GM15510 (cell line): ENCODE data around the gene YIF1A.

Source experiments
- POLR2A ChIP-seq: IDR thresholded peaks from 3 replicates; pipeline ENCODE4 v1.6.1; 2011; ENCODE audit warnings: borderline replicate concordance; ENCODE audit not compliant: insufficient read length; ENCODE audit errors: extremely low read depth

YIF1A gene

GRCh38 chr11:66259225-66259624, 29.7 kb downstream of the YIF1A start:
- no peak for TF ChIP-seq POLR2A

GRCh38 chr11:66258473-66258893, 30.5 kb downstream of the YIF1A start:
- TF ChIP-seq POLR2A = no peak

DNA sequence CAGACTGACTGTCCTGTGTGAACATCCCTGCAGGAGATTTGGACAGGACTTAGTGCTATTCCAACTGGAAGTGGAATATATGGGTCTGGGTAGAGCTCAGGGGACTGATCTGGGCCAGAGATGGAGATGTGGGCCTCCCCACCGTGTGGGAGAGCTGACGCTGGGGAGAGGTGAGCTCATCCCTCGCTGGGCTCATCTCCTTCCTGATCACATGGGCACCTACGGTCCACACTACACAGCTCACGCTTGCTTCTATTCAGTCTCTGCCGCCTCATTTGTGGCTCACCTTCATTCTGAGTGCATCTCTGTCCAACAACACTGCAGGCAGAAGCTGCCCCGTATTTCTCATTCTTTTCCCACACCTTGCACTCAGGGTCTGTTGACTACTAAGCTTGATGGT, 37.1 kb downstream of the YIF1A start:
- TF ChIP-seq POLR2A = no peak

DNA sequence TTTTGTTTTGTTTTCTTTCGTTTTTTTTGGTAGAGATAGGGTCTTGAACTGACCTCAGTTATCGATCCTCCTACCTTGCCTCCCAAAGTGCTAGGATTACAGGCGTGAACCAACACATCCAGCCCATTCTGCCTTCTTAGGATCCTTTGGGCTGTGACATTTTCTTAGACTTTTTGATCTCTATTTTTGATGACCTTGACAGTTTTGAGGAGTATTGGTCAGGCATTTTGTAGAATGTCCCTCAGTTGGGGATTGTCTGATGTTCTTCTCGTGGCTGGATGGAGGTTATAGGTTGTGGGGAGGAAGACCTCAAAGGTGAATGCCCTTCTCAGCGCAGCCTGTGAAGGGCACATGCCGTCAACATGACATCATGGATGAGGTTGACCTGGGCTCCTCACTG, 40.0 kb downstream of the YIF1A start:
- no peak for TF ChIP-seq POLR2A

- TF ChIP-seq POLR2A = no peak
Measured at GRCh38 chr11:66247801-66248200, 41.1 kb downstream of the YIF1A start.

- TF ChIP-seq POLR2A = no peak
Measured at GRCh38 chr11:66247295-66247694, 41.6 kb downstream of the YIF1A start.

- TF ChIP-seq POLR2A = no peak
Measured at GRCh38 chr11:66243782-66244535, 45.0 kb downstream of the YIF1A start.

DNA sequence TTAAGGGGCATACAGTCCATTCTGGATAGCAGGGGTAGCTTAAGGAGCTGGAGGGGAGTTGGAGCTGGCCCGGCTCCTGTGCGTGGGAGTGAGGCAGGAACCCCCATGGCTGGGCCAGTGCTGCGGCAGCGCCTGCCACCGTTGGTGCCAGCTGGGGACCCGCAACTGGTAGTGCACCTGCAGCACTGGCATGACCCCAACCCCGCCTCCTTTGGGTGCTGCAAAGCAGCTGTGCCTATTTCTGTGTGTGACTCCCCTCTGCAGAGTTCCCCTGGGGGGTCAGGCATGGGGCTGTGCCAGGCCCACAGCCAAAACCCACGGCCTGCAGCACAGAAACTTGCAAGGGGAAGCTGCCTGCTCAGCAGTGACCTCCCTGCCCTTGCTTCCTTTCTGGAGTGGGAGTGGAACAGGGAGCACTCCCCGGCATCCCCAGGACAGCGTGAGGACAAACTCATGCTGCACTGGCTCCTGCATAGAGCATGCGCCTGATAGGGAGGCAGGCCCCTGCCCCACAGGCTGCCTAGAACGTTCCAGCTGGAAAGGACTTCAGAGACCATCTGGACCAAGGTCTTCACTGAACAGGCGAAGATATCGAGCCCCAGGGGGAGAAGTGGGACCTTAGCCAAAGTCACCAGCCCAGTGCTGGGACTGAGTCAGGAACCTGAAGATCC, 46.7 kb downstream of the YIF1A start:
- TF ChIP-seq POLR2A = no peak

DNA sequence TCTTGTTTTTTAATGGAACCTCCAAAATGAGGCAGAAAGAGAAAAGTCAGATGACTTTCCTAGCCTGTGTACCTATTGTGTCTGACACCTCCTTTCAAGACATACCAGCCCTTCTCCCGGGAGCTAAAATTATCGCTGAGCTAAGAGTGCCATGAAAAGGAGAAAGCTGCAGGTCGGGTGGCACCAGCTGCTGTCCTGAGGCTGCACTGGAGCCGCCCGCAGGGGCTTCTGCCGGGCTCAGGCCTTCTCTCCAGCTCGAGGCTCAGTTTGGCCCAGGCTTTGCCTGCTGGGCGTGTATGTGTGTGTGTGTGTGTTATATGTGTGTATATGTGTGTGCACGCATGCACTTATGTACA, 48.2 kb downstream of the YIF1A start:
- TF ChIP-seq POLR2A = no peak

GRCh38 chr11:66239998-66240780, 48.8 kb downstream of the YIF1A start:
- TF ChIP-seq POLR2A = no peak

DNA sequence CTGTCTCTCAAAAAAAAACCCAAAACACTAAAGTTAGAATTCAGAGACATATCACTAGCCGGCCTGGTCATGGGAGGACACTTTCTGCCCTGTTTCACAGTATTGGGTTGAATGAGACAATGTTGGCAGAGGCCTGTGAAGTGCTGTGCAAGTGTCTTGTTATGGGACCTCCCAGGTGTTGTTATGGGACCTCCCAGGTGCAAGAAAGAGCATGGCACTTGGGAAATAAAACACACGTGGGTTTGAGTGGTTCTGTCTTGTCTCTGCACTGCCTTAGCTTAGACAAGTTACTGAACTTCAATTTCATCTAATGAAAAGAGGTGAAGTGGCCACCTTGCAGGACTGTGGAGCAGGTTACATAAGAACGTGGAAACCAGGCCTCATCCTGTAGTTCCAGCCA, 49.4 kb downstream of the YIF1A start:
- TF ChIP-seq POLR2A = no peak

- TF ChIP-seq POLR2A = no peak
Measured at GRCh38 chr11:66238786-66239413, 50.0 kb downstream of the YIF1A start.

DNA sequence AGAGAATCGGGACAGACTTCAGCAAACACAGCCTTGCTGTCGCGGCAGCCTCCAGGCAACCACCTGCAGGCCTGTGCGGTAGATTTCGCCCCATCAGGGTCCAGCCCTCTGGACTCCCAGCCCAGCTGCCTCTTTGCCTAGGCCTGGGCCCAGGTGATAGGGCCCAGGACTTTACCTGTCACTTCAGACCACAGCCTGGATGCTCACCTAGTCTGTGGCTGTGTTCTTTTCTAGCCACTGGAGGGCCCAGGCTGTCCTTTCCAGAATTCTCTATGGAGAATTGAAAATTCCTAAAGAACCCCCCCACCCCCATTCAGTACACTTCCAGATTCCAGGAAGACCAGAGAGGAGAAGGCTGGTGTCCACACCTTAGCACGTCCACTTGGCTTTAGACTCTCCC, 51.1 kb downstream of the YIF1A start:
- TF ChIP-seq POLR2A = no peak

DNA sequence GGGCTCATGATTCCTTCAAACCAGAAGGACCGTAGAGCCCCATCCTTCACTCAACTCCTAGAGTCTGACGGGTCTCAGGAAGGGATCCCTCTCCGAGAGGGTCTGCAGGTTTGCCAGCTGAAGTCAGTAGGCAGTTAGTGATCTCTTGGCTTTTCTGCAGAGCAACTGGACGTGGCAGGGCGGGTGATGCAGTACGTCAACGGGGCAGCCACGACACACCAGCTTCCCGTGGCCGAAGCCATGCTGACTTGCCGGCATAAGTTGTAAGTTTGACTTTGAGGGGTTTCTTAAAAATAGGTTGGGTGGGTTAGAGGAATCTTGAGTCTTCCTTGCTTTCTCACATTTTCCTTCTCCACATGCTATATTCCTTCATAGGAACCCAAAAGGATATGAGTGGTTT, 53.8 kb downstream of the YIF1A start:
- TF ChIP-seq POLR2A = no peak
